Endothelial cell of umbilical vein (primary cell): ENCODE data around the gene MAP3K1. TPM values are rescaled to one million over a fixed set of nuclear protein-coding genes. Genes with fewer than 3 reads are reported as not detected.

ENCODE experiments used
- BruUV-seq: library from RNA; stranded (reverse); fragments of 400-500 nt; replicated peaks from 2 replicates; lab custom pipeline; 2021; lab: Mats Ljungman, UMichigan
- CTCF ChIA-PET: fragments of 300-600, 350-600 bp; sonication (Branson Sonifier 250); formaldehyde crosslinking; loops from one replicate; lab custom pipeline; 2021; ENCODE audit warnings: antibody characterized with exemption, inconsistent platforms; lab: Charles Lee
- POLR2A ChIA-PET: fragments of 300-600, 350-600 bp; sonication (Branson Sonifier 250); formaldehyde crosslinking; loops from one replicate; lab custom pipeline; 2021; ENCODE audit warnings: antibody characterized with exemption, inconsistent platforms; lab: Charles Lee
- DNase-seq: peaks from one replicate; pipeline ENCODE4 v3.0.0-alpha.2; 2011; ENCODE audit warnings: low read depth, low spot score
- FAIRE-seq: peaks from 2 replicates; lab custom pipeline; 2011; peaks lifted over from hg19 to GRCh38; lab: Jason Lieb, UNC
- H2AFZ ChIP-seq: 2 replicates; pipeline ENCODE4 v1.6.0; 2012; ENCODE audit warnings: low read depth, low read length, control low read depth, inconsistent platforms
- H3K27ac ChIP-seq: 2 replicates; pipeline ENCODE4 v1.5.1; 2011; ENCODE audit warnings: low read depth, mild to moderate bottlenecking, control low read depth, low read length, moderate library complexity; ENCODE audit not compliant: insufficient read depth
- H3K27me3 ChIP-seq, 2 experiments: 2 replicates each; pipeline versions ENCODE4 v1.6.0 to v1.6.1; 2011; ENCODE audit warnings: low read length in 2 of 2, mixed read lengths in 1 of 2; ENCODE audit not compliant: control insufficient read depth in 2 of 2, insufficient read depth in 2 of 2
- H3K36me3 ChIP-seq, 2 experiments: 2 replicates in 1 of 2; 3 replicates in 1 of 2; pipeline ENCODE4 v1.5.1; 2011; ENCODE audit warnings: low read length in 2 of 2, mild to moderate bottlenecking in 1 of 2, moderate library complexity in 1 of 2; ENCODE audit not compliant: control insufficient read depth in 2 of 2, insufficient read depth in 2 of 2; ENCODE audit errors: extremely low read depth in 1 of 2
- H3K4me1 ChIP-seq: 3 replicates; pipeline ENCODE4 v1.5.1; 2011; ENCODE audit warnings: mild to moderate bottlenecking, low read length; ENCODE audit not compliant: control insufficient read depth, insufficient read depth; ENCODE audit errors: extremely low read depth
- H3K4me2 ChIP-seq: 2 replicates; pipeline ENCODE4 v1.6.1; 2011; ENCODE audit warnings: low read length, control low read depth, mixed read lengths; ENCODE audit not compliant: insufficient read depth
- H3K4me3 ChIP-seq, 3 experiments: fragments of 200-600 bp in 1 of 3; sonication (generic), shearing (Covaris generic) in 1 of 3; replicated peaks in 1 of 3; 2 replicates each; pipeline ENCODE4 v1.5.1; 2011 to 2016; ENCODE audit warnings: control low read depth in 3 of 3, low read length in 3 of 3, mild to moderate bottlenecking in 2 of 3, inconsistent platforms in 1 of 3, low read depth in 1 of 3, moderate library complexity in 1 of 3; ENCODE audit not compliant: insufficient read depth in 1 of 3
- H3K79me2 ChIP-seq: 2 replicates; pipeline ENCODE4 v1.6.0; 2012; ENCODE audit warnings: low read length, inconsistent platforms; ENCODE audit not compliant: control insufficient read depth, insufficient read depth
- H3K9ac ChIP-seq: replicated peaks from 2 replicates; pipeline ENCODE3; 2011; ENCODE audit warnings: low read length, control low read depth; ENCODE audit not compliant: insufficient read depth; ENCODE audit errors: extremely low read depth
- H3K9me1 ChIP-seq: replicated peaks from 3 replicates; pipeline ENCODE4 v1.6.0; 2011; ENCODE audit warnings: mild to moderate bottlenecking, low read length; ENCODE audit not compliant: control insufficient read depth, insufficient read depth; ENCODE audit errors: extremely low read depth
- H3K9me3 ChIP-seq: replicated peaks from 2 replicates; pipeline ENCODE4 v1.5.1; 2012; ENCODE audit warnings: low read length, inconsistent platforms; ENCODE audit not compliant: control insufficient read depth, insufficient read depth
- H4K20me1 ChIP-seq: replicated peaks from 2 replicates; pipeline ENCODE3; 2011; ENCODE audit warnings: mild to moderate bottlenecking, low read length; ENCODE audit not compliant: control insufficient read depth, insufficient read depth; ENCODE audit errors: extremely low read depth
- EZH2 ChIP-seq: IDR thresholded peaks from 2 replicates; pipeline ENCODE4 v1.6.1; 2012; ENCODE audit warnings: borderline replicate concordance, low read depth, mild to moderate bottlenecking, moderate library complexity, low read length, inconsistent platforms; ENCODE audit not compliant: severe bottlenecking
- FOS ChIP-seq: IDR thresholded peaks from 2 replicates; pipeline ENCODE4 v1.6.1; 2011; ENCODE audit warnings: mild to moderate bottlenecking, low read length, moderate library complexity, borderline replicate concordance; ENCODE audit not compliant: insufficient read depth
- GATA2 ChIP-seq: IDR thresholded peaks from 2 replicates; pipeline ENCODE4 v1.7.0; 2011; ENCODE audit warnings: low read depth, mild to moderate bottlenecking, moderate library complexity, mixed read lengths, low read length; ENCODE audit not compliant: insufficient read length, insufficient read depth
- JUN ChIP-seq: IDR thresholded peaks from 2 replicates; pipeline ENCODE4 v1.6.1; 2011; ENCODE audit warnings: borderline replicate concordance, low read depth; ENCODE audit not compliant: insufficient read length, insufficient read depth
- MYC ChIP-seq: IDR thresholded peaks from one replicate; pipeline ENCODE4 v1.6.1; 2011; ENCODE audit warnings: mild to moderate bottlenecking, low read depth, low read length
- POLR2A ChIP-seq: IDR thresholded peaks from 2 replicates; pipeline ENCODE4 v1.6.1; 2012; ENCODE audit warnings: low read depth, mild to moderate bottlenecking, control low read depth, low read length
- POLR2AphosphoS5 ChIP-seq: IDR thresholded peaks from 2 replicates; pipeline ENCODE4 v1.6.1; 2012; ENCODE audit warnings: low read depth, mild to moderate bottlenecking, control low read depth, low read length, moderate library complexity; ENCODE audit not compliant: insufficient read depth
- dilution Hi-C: fragments of 300-500 bp; cut with MboI; formaldehyde crosslinking; loops from one replicate; pipeline ENCODE4 v1.15.0; 2019; ENCODE audit warnings: low sequenced_read_pairs; ENCODE audit not compliant: extremely low pct_ligation_motif_present
- intact Hi-C: fragments of 100-400 bp; cut with micrococcal nuclease; formaldehyde crosslinking; loops from one replicate; pipeline ENCODE4 v1.10.0; 2022
- polyA plus RNA-seq, 4 experiments: library from polyadenylated mRNA; depleted of rRNA in 3 of 4; stranded (reverse) in 3 of 4; unstranded in 1 of 4; fragments of >200 nt; gene quantifications; 2 replicates each; pipeline versions ENCODE4 v1.2.1 to v1.2.3, GENCODE V29; 2011 to 2012; ENCODE audit warnings: missing spikeins in 1 of 4
- total RNA-seq: library from RNA; stranded (reverse); gene quantifications from 2 replicates; pipeline ENCODE4 v1.2.3, GENCODE V29; 2021
- TF ChIP-seq, protein P1 (sequence below), 2 donors: IDR thresholded peaks; 1 replicate in 1 of 2; 2 replicates in 1 of 2; pipeline ENCODE4 v1.5.1; 2011; ENCODE audit warnings: low read length in 2 of 2, mild to moderate bottlenecking in 2 of 2, moderate library complexity in 2 of 2, control low read depth in 1 of 2, inconsistent platforms in 1 of 2, low read depth in 1 of 2; ENCODE audit not compliant: insufficient read depth in 1 of 2; ENCODE audit errors: extremely low read depth in 1 of 2
- TF ChIP-seq, protein P2 (sequence below): IDR thresholded peaks from 2 replicates; pipeline ENCODE4 v1.6.1; 2011; ENCODE audit not compliant: insufficient read depth, insufficient read length

The MAP3K1 gene
- total and polyA plus RNA-seq, 2 donors (not counting 3 experiments of a cell fraction or from before 2014, with no cell fraction given): 5.7 to 14.4 TPM

DNA sequence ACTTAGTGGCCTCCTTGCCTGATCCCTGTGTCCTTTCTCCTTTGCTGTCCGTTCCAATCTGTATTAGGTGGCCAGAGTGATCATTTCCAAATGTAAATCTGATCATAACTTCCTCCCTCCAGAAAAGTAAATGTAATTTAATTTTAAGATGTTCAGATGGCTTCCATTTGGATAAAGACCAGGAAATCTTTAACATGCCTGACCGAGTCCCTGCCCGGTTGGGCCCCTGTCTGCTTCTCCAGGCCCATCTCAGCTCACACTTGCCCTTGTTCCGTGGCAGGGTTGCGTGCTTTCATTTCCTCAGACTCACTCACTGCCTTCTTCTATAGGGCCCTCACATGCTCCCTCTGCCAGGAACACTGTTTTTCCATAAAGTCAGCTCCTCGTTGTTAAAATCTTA is 7.6 kb downstream of the MAP3K1 start:
- Histone ChIP-seq H3K79me2 (peaks cover 67% of the 10 kb centered on the region), H3K27me3 (no peaks in the 10 kb centered on the region), H4K20me1 (no peaks in the 10 kb centered on the region), H3K9me3 (no peaks in the 10 kb centered on the region), H3K4me2 (no peak overlapping the region), H3K4me1 (peaks cover 9% of the 10 kb centered on the region), H3K9me1 (no peaks in the 10 kb centered on the region), H2AFZ (no peak overlapping the region), H3K27ac (no peak overlapping the region), H3K9ac (no peak overlapping the region), H3K4me3 (no peak overlapping the region), H3K36me3 (no peaks in the 10 kb centered on the region)
- no TSS peak for BruUV-seq
- CTCF ChIA-PET: interaction anchor here (0.7 to 1.4 kb wide), 3 partner anchors 15 to 552 kb away, joined by 3 to 5 read pairs (median 3); no protein-coding TSS in a partner anchor
- FAIRE-seq: no peak
- dilution Hi-C loops: no loop called here
- POLR2A ChIA-PET: no interaction called here
- intact Hi-C loops: no loop called here
- no peak for TF ChIP-seq EZH2
- TF ChIP-seq MYC: no peak
- TF ChIP-seq POLR2AphosphoS5: no peak
- no peak for TF ChIP-seq JUN
- no peak for TF ChIP-seq POLR2A
- no peak for TF ChIP-seq GATA2
- no peak for TF ChIP-seq FOS
- TF ChIP-seq, protein P1, sequence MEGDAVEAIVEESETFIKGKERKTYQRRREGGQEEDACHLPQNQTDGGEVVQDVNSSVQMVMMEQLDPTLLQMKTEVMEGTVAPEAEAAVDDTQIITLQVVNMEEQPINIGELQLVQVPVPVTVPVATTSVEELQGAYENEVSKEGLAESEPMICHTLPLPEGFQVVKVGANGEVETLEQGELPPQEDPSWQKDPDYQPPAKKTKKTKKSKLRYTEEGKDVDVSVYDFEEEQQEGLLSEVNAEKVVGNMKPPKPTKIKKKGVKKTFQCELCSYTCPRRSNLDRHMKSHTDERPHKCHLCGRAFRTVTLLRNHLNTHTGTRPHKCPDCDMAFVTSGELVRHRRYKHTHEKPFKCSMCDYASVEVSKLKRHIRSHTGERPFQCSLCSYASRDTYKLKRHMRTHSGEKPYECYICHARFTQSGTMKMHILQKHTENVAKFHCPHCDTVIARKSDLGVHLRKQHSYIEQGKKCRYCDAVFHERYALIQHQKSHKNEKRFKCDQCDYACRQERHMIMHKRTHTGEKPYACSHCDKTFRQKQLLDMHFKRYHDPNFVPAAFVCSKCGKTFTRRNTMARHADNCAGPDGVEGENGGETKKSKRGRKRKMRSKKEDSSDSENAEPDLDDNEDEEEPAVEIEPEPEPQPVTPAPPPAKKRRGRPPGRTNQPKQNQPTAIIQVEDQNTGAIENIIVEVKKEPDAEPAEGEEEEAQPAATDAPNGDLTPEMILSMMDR (IDR thresholded peaks at IDR 0.05; ENCODE audit: extremely low read depth in 1 of 2, insufficient read depth in 1 of 2, low read depth in 1 of 2, low read length in 2 of 2): no peak
- TF ChIP-seq, protein P2, sequence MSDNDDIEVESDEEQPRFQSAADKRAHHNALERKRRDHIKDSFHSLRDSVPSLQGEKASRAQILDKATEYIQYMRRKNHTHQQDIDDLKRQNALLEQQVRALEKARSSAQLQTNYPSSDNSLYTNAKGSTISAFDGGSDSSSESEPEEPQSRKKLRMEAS: no peak
- peak; percentile 24 for DNase-seq
